GM12878 (cell line): ENCODE data around the gene ANKRD55. TPM values are rescaled to one million over a fixed set of nuclear protein-coding genes. Genes with fewer than 3 reads are reported as not detected.

ENCODE experiments used
- ATAC-seq: fragments of 200-7000 bp; cut with Tn5 transposase; 3 replicates; pipeline ENCODE4 v1.9.1; 2020; ENCODE audit warnings: mild to moderate bottlenecking, moderate library complexity
- BruUV-seq: library from RNA; stranded (reverse); fragments of 400-500 nt; replicated peaks from 2 replicates; lab custom pipeline; 2021; lab: Mats Ljungman, UMichigan
- CTCF ChIA-PET: fragments of 300-600 bp; sonication (Branson Sonifier 250); formaldehyde crosslinking; extraction: SDS; loops from one replicate; lab custom pipeline; 2021; ENCODE audit warnings: inconsistent platforms; lab: Yijun Ruan, JAX
- POLR2A ChIA-PET: fragments of 350-600 bp; formaldehyde crosslinking; extraction: SDS; loops from one replicate; lab custom pipeline; 2021; ENCODE audit warnings: inconsistent platforms; lab: Charles Lee
- RAD21 ChIA-PET: fragments of 300-600 bp; sonication (Branson Sonifier 250); formaldehyde crosslinking; loops from one replicate; lab custom pipeline; 2023; ENCODE audit warnings: antibody characterized with exemption; ENCODE audit not compliant: unreplicated experiment; lab: Charles Lee
- SMC1A ChIA-PET: fragments of 300-600 bp; sonication (Branson Sonifier 250); formaldehyde crosslinking; loops from one replicate; lab custom pipeline; 2023; ENCODE audit not compliant: unreplicated experiment, uncharacterized antibody; lab: Charles Lee
- DNase-seq: peaks from one replicate; pipeline ENCODE4 v3.0.0-alpha.2; 2011; ENCODE audit warnings: low read depth, low spot score
- FAIRE-seq: peaks from 3 replicates; lab custom pipeline; 2011; peaks lifted over from hg19 to GRCh38; lab: Jason Lieb, UNC
- H2AFZ ChIP-seq: 2 replicates; pipeline ENCODE4 v1.6.0; 2011; ENCODE audit warnings: low read depth, low read length, control low read depth; ENCODE audit not compliant: control insufficient read depth
- H3K27ac ChIP-seq: 2 replicates; pipeline ENCODE4 v1.5.1; 2011; ENCODE audit warnings: control low read depth; ENCODE audit not compliant: control insufficient read depth, insufficient read depth
- H3K27me3 ChIP-seq, 2 experiments: replicated peaks in 1 of 2; 2 replicates each; pipeline versions ENCODE4 v1.6.0 to v1.6.1; 2011; ENCODE audit warnings: low read length in 1 of 2; ENCODE audit not compliant: control insufficient read depth in 2 of 2, insufficient read depth in 2 of 2
- H3K36me3 ChIP-seq, 2 experiments: 2 replicates each; pipeline ENCODE4 v1.5.1; 2011; ENCODE audit warnings: low read length in 1 of 2; ENCODE audit not compliant: control insufficient read depth in 2 of 2, insufficient read depth in 2 of 2
- H3K4me1 ChIP-seq: 2 replicates; pipeline ENCODE4 v1.6.1; 2011; ENCODE audit warnings: mild to moderate bottlenecking, low read length, moderate library complexity, mixed read lengths; ENCODE audit not compliant: control insufficient read depth, insufficient read depth
- H3K4me2 ChIP-seq: 2 replicates; pipeline ENCODE4 v1.6.0; 2011; ENCODE audit warnings: control low read depth; ENCODE audit not compliant: control insufficient read depth, insufficient read depth
- H3K4me3 ChIP-seq: fragments of 200-600 bp; sonication (generic); 2 replicates; pipeline ENCODE4 v1.5.1; 2016
- H3K79me2 ChIP-seq: 2 replicates; pipeline ENCODE4 v1.6.0; 2011; ENCODE audit warnings: low read length; ENCODE audit not compliant: control insufficient read depth, insufficient read depth
- H3K9ac ChIP-seq: 2 replicates; pipeline ENCODE4 v1.8.0; 2011; ENCODE audit warnings: low read length, control low read depth, mixed read lengths; ENCODE audit not compliant: control insufficient read depth, insufficient read depth
- H3K9me3 ChIP-seq: replicated peaks from 3 replicates; pipeline ENCODE4 v1.5.1; 2011; ENCODE audit warnings: mild to moderate bottlenecking, low read length; ENCODE audit not compliant: control insufficient read depth, insufficient read depth
- H4K20me1 ChIP-seq: 2 replicates; pipeline ENCODE4 v1.6.0; 2011; ENCODE audit not compliant: control insufficient read depth, insufficient read depth
- ATF2 ChIP-seq: IDR thresholded peaks from 2 replicates; pipeline ENCODE4 v1.6.1; 2012; ENCODE audit warnings: low read length, inconsistent platforms
- CBX3 ChIP-seq: fragments of 200-600 bp; sonication (generic); IDR thresholded peaks from 2 replicates; pipeline ENCODE4 v1.6.1; 2016; ENCODE audit warnings: low read depth, borderline replicate concordance
- CHD1 ChIP-seq: IDR thresholded peaks from 2 replicates; pipeline ENCODE4 v1.6.1; 2012; ENCODE audit warnings: low read depth, low read length, improper control_type of control experiment
- KAT2A ChIP-seq: conservative IDR thresholded peaks from 2 replicates; pipeline ENCODE4 v1.6.1; 2011; ENCODE audit warnings: low read depth, low read length; ENCODE audit not compliant: control insufficient read depth
- KDM1A ChIP-seq: fragments of 200-600 bp; sonication (generic); IDR thresholded peaks from 2 replicates; pipeline ENCODE4 v1.6.1; 2016; ENCODE audit warnings: borderline replicate concordance
- MYB ChIP-seq: fragments of 150-350 bp; IDR thresholded peaks from 2 replicates; pipeline ENCODE4 v1.6.1; 2014; ENCODE audit warnings: mild to moderate bottlenecking, low read depth, low read length, borderline replicate concordance
- NFIC ChIP-seq: IDR thresholded peaks from 2 replicates; pipeline ENCODE4 v1.6.1; 2012; ENCODE audit warnings: low read depth, mild to moderate bottlenecking, inconsistent platforms, low read length, moderate library complexity
- RELA ChIP-seq: fragments of 450-650 bp; IDR thresholded peaks from 2 replicates; pipeline ENCODE4 v1.8.0; 2014; ENCODE audit warnings: borderline replicate concordance; ENCODE audit not compliant: partially characterized antibody
- STAT1 ChIP-seq: fragments of 450-650 bp; conservative IDR thresholded peaks from 2 replicates; pipeline ENCODE4 v1.6.1; 2014; ENCODE audit warnings: antibody characterized with exemption, mild to moderate bottlenecking
- WGBS: methylation state at CpG from one replicate; pipeline ENCODE4 v1.1.6; 2016; ENCODE audit warnings: low lambda C conversion rate; ENCODE audit not compliant: insufficient replicate concordance, insufficient coverage; ENCODE audit errors: missing lambda C conversion rate; 5-methylcytosine and 5-hydroxymethylcytosine counted together
- in situ Hi-C: fragments of 300-500 bp; cut with MboI; formaldehyde crosslinking; loops from 9 replicates; pipeline ENCODE4 v1.14.3; 2018; ENCODE audit warnings: mixed read lengths
- intact Hi-C: fragments of 100-400 bp; cut with micrococcal nuclease; formaldehyde crosslinking; loops from one replicate; pipeline ENCODE4 v1.14.2; 2022; ENCODE audit not compliant: unreplicated experiment
- polyA plus RNA-seq, 11 experiments: library from polyadenylated mRNA; depleted of rRNA in 4 of 11; unstranded in 6 of 11; stranded (reverse) in 5 of 11; fragments of >200 nt; fragmentation: Nextera tagmentation in 4 of 11; fragmentation: Illumina TruSeq in 1 of 11; extraction: Ambion mirVana in 4 of 11; extraction: Trizol in 1 of 11; gene quantifications; 1 replicate in 1 of 11; 2 replicates in 10 of 11; pipeline versions ENCODE4 v1.2.1 to v1.2.3, GENCODE V29; 2011 to 2016; ENCODE audit warnings: inconsistent platforms in 2 of 11, missing spikeins in 2 of 11, low read depth in 1 of 11
- total RNA-seq, 4 experiments: library from RNA; depleted of rRNA in 3 of 4; stranded (reverse); fragments of >200 nt in 3 of 4; fragmentation: Illumina TruSeq in 1 of 4; extraction: Trizol in 1 of 4; gene quantifications; 2 replicates each; pipeline versions ENCODE4 v1.2.1 to v1.2.3, GENCODE V29; 2013 to 2021
- TF ChIP-seq, protein P1 (sequence below): fragments of 450-650 bp; IDR thresholded peaks from 2 replicates; pipeline ENCODE4 v1.6.1; 2016; ENCODE audit warnings: mild to moderate bottlenecking, moderate library complexity, borderline replicate concordance

ANKRD55 gene
- total and polyA plus RNA-seq, 10 of the 15 experiments (the other 5 are each of a cell fraction or from before 2014, with no cell fraction given), result 0.04 TPM; not detected in 9

- POLR2A ChIA-PET, result interaction anchor here (0.6 to 1.9 kb wide), 2 partner anchors 42 to 355 kb away, joined by 3 to 10 read pairs; no protein-coding TSS in a partner anchor
- Histone ChIP-seq H3K9me3 (no peaks in the 10 kb centered on the region), H4K20me1 (no peaks in the 10 kb centered on the region), H3K27ac (no peak overlapping the region), H2AFZ (no peak overlapping the region), H3K4me2 (no peak overlapping the region), H3K79me2 (no peaks in the 10 kb centered on the region), H3K9ac (no peak overlapping the region), H3K36me3 (no peaks in the 10 kb centered on the region), H3K27me3 (no peaks in the 10 kb centered on the region; a peak in 1 of 4 replicates), H3K4me3 (no peak overlapping the region), H3K4me1 (peaks cover 35% of the 10 kb centered on the region)
- intact Hi-C loops (loop anchor here (5.0 kb wide), 1 partner anchor 168 kb away; no protein-coding TSS in a partner anchor), in situ Hi-C loops (loop anchor here (5.0 kb wide), 1 partner anchor 153 kb away; the partner anchor contains the start of gene IL6ST)
- no peak for FAIRE-seq
- SMC1A ChIA-PET, result interaction anchor here (0.5 to 16.8 kb wide), 14 partner anchors 9 to 349 kb away, joined by 3 to 206 read pairs (median 6); no protein-coding TSS in a partner anchor
- DNase-seq, result no peak
- BruUV-seq, result no TSS peak
- WGBS, result 0% methylated on average over 1 of the region's 1 CpG
- CTCF ChIA-PET, result interaction anchor here (1.5 to 4.8 kb wide), 2 partner anchors 45 to 55 kb away, joined by 3 to 25 read pairs; no protein-coding TSS in a partner anchor
- RAD21 ChIA-PET, result interaction anchor here (1.1 to 7.9 kb wide), 7 partner anchors 15 to 89 kb away, joined by 3 to 41 read pairs (median 6); no protein-coding TSS in a partner anchor
- TF ChIP-seq CHD1 (no peak), NFIC (no peak)
- no peak for ATAC-seq
These were observed 87.6 kb downstream of the ANKRD55 start for GRCh38 chr5:56145511-56145910.

DNA sequence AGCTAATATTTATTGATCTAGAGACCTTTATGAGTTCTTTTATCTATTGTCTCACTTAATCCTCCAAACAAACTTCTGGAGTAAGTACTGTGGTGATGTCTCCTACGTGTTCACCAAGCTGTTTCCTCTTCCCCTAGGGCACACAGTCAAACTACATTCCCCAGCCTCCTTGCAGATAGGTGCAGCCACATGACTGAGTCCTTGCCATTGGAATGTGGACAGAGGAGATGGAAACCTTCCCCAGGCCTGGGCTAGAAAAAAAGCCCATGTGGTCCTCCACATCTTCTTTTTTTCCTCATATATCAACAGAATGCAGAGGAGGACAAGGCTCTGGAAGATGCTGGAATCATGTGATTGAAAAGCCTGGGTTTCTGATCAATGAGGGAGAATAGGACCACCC, 88.0 kb downstream of the ANKRD55 start:
- RAD21 ChIA-PET, result interaction anchor here (1.0 to 7.9 kb wide), 9 partner anchors 16 to 156 kb away, joined by 3 to 41 read pairs (median 5); no protein-coding TSS in a partner anchor
- Histone ChIP-seq H3K27me3 (no peaks in the 10 kb centered on the region; a peak in 1 of 4 replicates), H3K9me3 (no peaks in the 10 kb centered on the region), H4K20me1 (no peaks in the 10 kb centered on the region), H2AFZ (no peak overlapping the region), H3K4me2 (no peak overlapping the region), H3K27ac (no peak overlapping the region), H3K4me3 (no peak overlapping the region), H3K9ac (no peak overlapping the region), H3K4me1 (peaks cover 35% of the 10 kb centered on the region), H3K79me2 (no peaks in the 10 kb centered on the region), H3K36me3 (no peaks in the 10 kb centered on the region)
- POLR2A ChIA-PET, result interaction anchor here (0.6 to 1.9 kb wide), 3 partner anchors 42 to 356 kb away, joined by 3 to 11 read pairs (median 10); no protein-coding TSS in a partner anchor
- ATAC-seq (no peak), DNase-seq (no peak), FAIRE-seq (no peak)
- CTCF ChIA-PET, result interaction anchor here (0.9 to 4.8 kb wide), 5 partner anchors 40 to 80 kb away, joined by 3 to 25 read pairs (median 3); no protein-coding TSS in a partner anchor
- intact Hi-C loops, result loop anchor here (5.0 kb wide), 1 partner anchor 168 kb away; no protein-coding TSS in a partner anchor
- SMC1A ChIA-PET, result interaction anchor here (1.3 to 16.8 kb wide), 15 partner anchors 9 to 210 kb away, joined by 3 to 206 read pairs (median 5); no protein-coding TSS in a partner anchor
- in situ Hi-C loops, result loop anchor here (5.0 kb wide), 1 partner anchor 153 kb away; the partner anchor contains the start of gene IL6ST
- BruUV-seq, result no TSS peak
- WGBS, result 40% methylated on average over 1 of the region's 1 CpG
- TF ChIP-seq STAT1, result no peak
- TF ChIP-seq MYB, result no peak
- TF ChIP-seq KAT2A, result no peak
- TF ChIP-seq ATF2, result no peak
- TF ChIP-seq, protein P1, sequence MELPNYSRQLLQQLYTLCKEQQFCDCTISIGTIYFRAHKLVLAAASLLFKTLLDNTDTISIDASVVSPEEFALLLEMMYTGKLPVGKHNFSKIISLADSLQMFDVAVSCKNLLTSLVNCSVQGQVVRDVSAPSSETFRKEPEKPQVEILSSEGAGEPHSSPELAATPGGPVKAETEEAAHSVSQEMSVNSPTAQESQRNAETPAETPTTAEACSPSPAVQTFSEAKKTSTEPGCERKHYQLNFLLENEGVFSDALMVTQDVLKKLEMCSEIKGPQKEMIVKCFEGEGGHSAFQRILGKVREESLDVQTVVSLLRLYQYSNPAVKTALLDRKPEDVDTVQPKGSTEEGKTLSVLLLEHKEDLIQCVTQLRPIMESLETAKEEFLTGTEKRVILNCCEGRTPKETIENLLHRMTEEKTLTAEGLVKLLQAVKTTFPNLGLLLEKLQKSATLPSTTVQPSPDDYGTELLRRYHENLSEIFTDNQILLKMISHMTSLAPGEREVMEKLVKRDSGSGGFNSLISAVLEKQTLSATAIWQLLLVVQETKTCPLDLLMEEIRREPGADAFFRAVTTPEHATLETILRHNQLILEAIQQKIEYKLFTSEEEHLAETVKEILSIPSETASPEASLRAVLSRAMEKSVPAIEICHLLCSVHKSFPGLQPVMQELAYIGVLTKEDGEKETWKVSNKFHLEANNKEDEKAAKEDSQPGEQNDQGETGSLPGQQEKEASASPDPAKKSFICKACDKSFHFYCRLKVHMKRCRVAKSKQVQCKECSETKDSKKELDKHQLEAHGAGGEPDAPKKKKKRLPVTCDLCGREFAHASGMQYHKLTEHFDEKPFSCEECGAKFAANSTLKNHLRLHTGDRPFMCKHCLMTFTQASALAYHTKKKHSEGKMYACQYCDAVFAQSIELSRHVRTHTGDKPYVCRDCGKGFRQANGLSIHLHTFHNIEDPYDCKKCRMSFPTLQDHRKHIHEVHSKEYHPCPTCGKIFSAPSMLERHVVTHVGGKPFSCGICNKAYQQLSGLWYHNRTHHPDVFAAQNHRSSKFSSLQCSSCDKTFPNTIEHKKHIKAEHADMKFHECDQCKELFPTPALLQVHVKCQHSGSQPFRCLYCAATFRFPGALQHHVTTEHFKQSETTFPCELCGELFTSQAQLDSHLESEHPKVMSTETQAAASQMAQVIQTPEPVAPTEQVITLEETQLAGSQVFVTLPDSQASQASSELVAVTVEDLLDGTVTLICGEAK, result no peak
- TF ChIP-seq KDM1A, result no peak
- TF ChIP-seq CBX3, result no peak
- no peak for TF ChIP-seq RELA
